Right lobe of liver (tissue), 6 donors: ENCODE results near the gene SELP. TPM values are rescaled to one million over a fixed set of nuclear protein-coding genes. Genes with fewer than 3 reads are reported as not detected.

Source experiments
- ATAC-seq, 4 donors: fragments of 200-7000 bp; cut with Tn5 transposase; one replicate each; pipeline ENCODE4 v1.9.1; 2020; ENCODE audit warnings: mild to moderate bottlenecking in 4 of 4, moderate library complexity in 4 of 4
- DNase-seq, 3 donors: peaks; one replicate each; pipeline ENCODE4 v3.0.0-alpha.2; 2020
- H3K27ac ChIP-seq, 3 donors: fragments of 200-600 bp; one replicate each; pipeline ENCODE4 v1.8.0; 2022
- H3K27me3 ChIP-seq, 2 donors: fragments of 200-600 bp; one replicate each; pipeline ENCODE4 v1.8.0; 2022
- H3K36me3 ChIP-seq, 4 donors: fragments of 200-600 bp; sonication (generic) in 1 of 4; one replicate each; pipeline versions ENCODE4 v1.5.1 to v1.8.0; 2017 to 2022; ENCODE audit warnings: control low read depth in 1 of 4
- H3K4me1 ChIP-seq, 4 donors: fragments of 200-600 bp; sonication (generic) in 1 of 4; one replicate each; pipeline versions ENCODE4 v1.5.1 to v1.8.0; 2017 to 2022; ENCODE audit warnings: control low read depth in 1 of 4
- H3K4me3 ChIP-seq, 3 donors: fragments of 200-600 bp; one replicate each; pipeline ENCODE4 v1.8.0; 2022
- H3K9me3 ChIP-seq, 4 donors: fragments of 200-600 bp; sonication (generic) in 1 of 4; one replicate each; pipeline versions ENCODE4 v1.5.1 to v1.8.0; 2017 to 2022; ENCODE audit warnings: control low read depth in 1 of 4
- CTCF ChIP-seq, 4 donors: fragments of 200-600 bp in 3 of 4; fragments of 450-650 bp in 1 of 4; IDR thresholded peaks; one replicate each; pipeline versions ENCODE4 v1.5.1 to v1.8.0; 2016 to 2022; ENCODE audit warnings: antibody characterized with exemption in 4 of 4, mild to moderate bottlenecking in 2 of 4
- POLR2A ChIP-seq: fragments of 450-650 bp; IDR thresholded peaks from one replicate; pipeline ENCODE4 v1.6.1; 2017; ENCODE audit warnings: antibody characterized with exemption, mild to moderate bottlenecking
- WGBS: methylation state at CpG from one replicate; pipeline ENCODE4 v1.1.6; 2018; ENCODE audit warnings: low coverage, low lambda C conversion rate; ENCODE audit not compliant: insufficient coverage; ENCODE audit errors: missing lambda C conversion rate; 5-methylcytosine and 5-hydroxymethylcytosine counted together
- intact Hi-C, 2 donors: fragments of 100-400 bp; cut with DNase I; formaldehyde crosslinking; loops; one replicate each; pipeline versions ENCODE4 v1.11.2 to v1.14.1; 2022
- total RNA-seq, 6 experiments: library from RNA; depleted of rRNA in 2 of 6; stranded (reverse); fragments of >200 nt in 2 of 6; fragmentation: NEBNext Ultra II Directional in 3 of 6; extraction: Animal tissue kit (Norgen Biotek cat#: 25700) in 3 of 6; gene quantifications; one replicate each; pipeline versions ENCODE4 v1.1.0 to v1.2.4, GENCODE V29; 2016 to 2023
- donor health status: DM: no; HTN: yes; CAD: no.
- donor health status: DM: no; HTN: no; CAD: no.
- donor health status: DM: no; HTN: no; CAD: no.
- donor health status: DM: no; HTN: yes; CAD: no.
- donor health status: DM: no; HTN: yes; CAD: no.

Gene SELP
- total RNA-seq, 6 experiments from 2014 or later: 0.70 to 2.9 (median 2.5) TPM

DNA sequence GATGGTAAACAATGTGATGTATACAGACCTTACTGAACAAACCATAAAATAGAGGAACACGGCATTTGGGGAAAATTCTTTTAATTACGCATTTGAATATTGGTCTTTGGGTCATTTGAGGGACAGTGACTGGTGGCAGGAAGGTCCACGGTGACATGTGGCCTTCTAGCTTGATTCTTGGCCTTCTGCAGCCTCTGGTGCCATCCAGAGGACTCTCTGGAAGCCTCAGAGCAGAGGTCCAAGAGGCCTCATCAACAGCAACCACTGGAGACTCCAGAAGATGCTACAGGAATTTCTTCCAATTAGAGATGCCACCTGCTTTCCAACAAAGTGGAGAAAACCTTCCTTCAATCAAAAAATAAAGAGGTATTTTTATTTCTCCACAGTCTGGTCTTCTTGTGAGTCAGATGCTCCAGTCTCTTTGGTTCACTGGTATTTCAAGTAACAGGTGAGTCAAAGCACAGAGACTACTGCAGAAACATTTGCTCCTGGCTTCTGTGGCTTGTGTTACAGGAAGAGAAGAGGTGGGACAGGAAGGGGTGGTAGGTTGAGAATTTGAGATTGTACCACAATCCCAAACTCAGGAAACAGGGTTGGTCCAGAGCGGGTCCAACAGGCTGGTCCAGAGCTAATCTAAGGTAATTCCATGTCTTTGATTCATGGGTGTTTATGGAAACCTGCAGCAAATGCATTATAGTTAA lies 41.0 kb downstream of the SELP start:
- Histone ChIP-seq H3K9me3 (no peaks in the 10 kb centered on the region), H3K27ac (peak overlapping the region in 2 of 3 donors; percentile 19 to 86), H3K4me3 (no peak overlapping the region), H3K4me1 (peaks cover 0 to 21% (median 5%) of the 10 kb centered on the region in 4 donors), H3K36me3 (no peaks in the 10 kb centered on the region), H3K27me3 (no peaks in the 10 kb centered on the region)
- intact Hi-C loops: no loop called here
- DNase-seq: peak; percentile 25 to 66 (median 63)
- TF ChIP-seq POLR2A (no peak), CTCF (IDR thresholded peaks at IDR 0.05) (peak; percentile 26 to 65 (median 46))
- WGBS: 36% methylated on average over 4 of the region's 4 CpGs
- peak; percentile 42 to 71 (median 53) for ATAC-seq

GRCh38 chr1:169588112-169588511 lies 41.8 kb downstream of the SELP start:
- H3K27ac ChIP-seq: peak overlapping the region in 2 of 3 donors; percentile 86 to 90
- TF ChIP-seq POLR2A (no peak), CTCF (IDR thresholded peaks at IDR 0.05) (no peak)
- intact Hi-C loops: no loop called here
- no peaks in the 10 kb centered on the region for H3K27me3 ChIP-seq
- no peaks in the 10 kb centered on the region for H3K36me3 ChIP-seq
- DNase-seq (peak in 1 of 3 donors; percentile 58), ATAC-seq (peak; percentile 50 to 74 (median 56))
- H3K9me3 ChIP-seq: no peaks in the 10 kb centered on the region
- H3K4me3 ChIP-seq: no peak overlapping the region
- peaks cover 0 to 29% (median 5%) of the 10 kb centered on the region in 4 donors for H3K4me1 ChIP-seq
- WGBS: 25% methylated on average over 1 of the region's 1 CpG

GRCh38 chr1:169586395-169587255 lies 43.3 kb downstream of the SELP start, which contains the start of gene F5:
F5 (minus strand) TSS chr1:169586481; CDS start chr1:169586386, 95 bp downstream.
- WGBS: 8% methylated on average over 14 of the region's 15 CpGs
- ATAC-seq (peak; percentile 84 to 93 (median 84)), DNase-seq (peak; percentile 90 to 94 (median 94))
- peaks cover 0 to 4% (median 0%) of the 10 kb centered on the region in 4 donors for H3K36me3 ChIP-seq
- H3K4me1 ChIP-seq: peaks cover 0 to 44% (median 5%) of the 10 kb centered on the region in 4 donors
- H3K27ac ChIP-seq: peak within 1 kb of the TSS; percentile 74 to 90 (median 86)
- TF ChIP-seq POLR2A: peak; percentile 96
- peak; percentile 48 to 60 (median 54) for TF ChIP-seq CTCF (IDR thresholded peaks at IDR 0.05)
- no peaks in the 10 kb centered on the region for H3K9me3 ChIP-seq
- intact Hi-C loops: no loop called here
- peak within 1 kb of the TSS; percentile 52 to 80 (median 77) for H3K4me3 ChIP-seq
- H3K27me3 ChIP-seq: no peaks in the 10 kb centered on the region

DNA sequence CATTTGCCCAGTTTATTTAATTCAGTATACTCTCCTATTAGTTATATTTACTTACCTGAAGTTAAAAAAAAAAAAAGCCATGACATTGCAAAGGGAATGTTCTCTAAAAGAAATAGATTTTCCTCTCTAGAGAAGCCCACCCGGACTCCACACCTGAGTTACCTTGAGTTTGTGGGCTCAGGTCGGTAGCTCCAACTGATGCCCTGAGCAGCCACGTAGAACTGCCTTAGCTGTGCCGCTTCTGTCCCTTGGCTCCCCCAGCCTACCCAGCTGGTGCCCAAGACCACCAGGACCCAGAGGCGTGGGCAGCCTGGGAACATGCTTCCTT lies 43.9 kb downstream of the SELP start:
- Histone ChIP-seq H3K36me3 (peaks cover 0 to 4% (median under 1%) of the 10 kb centered on the region in 4 donors), H3K27me3 (no peaks in the 10 kb centered on the region), H3K4me3 (peak overlapping the region; percentile 52 to 80 (median 77)), H3K4me1 (peaks cover 0 to 48% (median 5%) of the 10 kb centered on the region in 4 donors), H3K9me3 (no peaks in the 10 kb centered on the region), H3K27ac (peak overlapping the region; percentile 74 to 90 (median 86))
- peak in 1 of 4 donors; percentile 15 for ATAC-seq
- TF ChIP-seq CTCF (IDR thresholded peaks at IDR 0.05): no peak
- no peak for TF ChIP-seq POLR2A
- 0% methylated on average over 5 of the region's 5 CpGs for WGBS
- intact Hi-C loops: no loop called here
- DNase-seq: no peak
